ACC112 (cell line): ENCODE measurements around the gene AJAP1.

Experiments used
- H2AFZ ChIP-seq: fragments of 200-600 bp; sonication (generic); one replicate; pipeline ENCODE4 v1.6.0; 2017; ENCODE audit warnings: antibody characterized with exemption, low read length; ENCODE audit not compliant: unreplicated experiment
- H3K27ac ChIP-seq: fragments of 200-600 bp; sonication (generic); 2 replicates; pipeline ENCODE4 v1.5.1; 2014; ENCODE audit warnings: low read depth, mild to moderate bottlenecking, antibody characterized with exemption, low read length, moderate library complexity
- H3K27me3 ChIP-seq: fragments of 200-600 bp; sonication (generic); 2 replicates; pipeline ENCODE4 v1.6.1; 2014; ENCODE audit warnings: mild to moderate bottlenecking, antibody characterized with exemption, low read length, moderate library complexity, mixed read lengths; ENCODE audit not compliant: insufficient read depth
- H3K36me3 ChIP-seq: fragments of 200-600 bp; sonication (generic); 2 replicates; pipeline ENCODE4 v1.6.1; 2016; ENCODE audit warnings: mild to moderate bottlenecking, antibody characterized with exemption, low read length, moderate library complexity, mixed read lengths; ENCODE audit not compliant: insufficient read depth
- H3K4me1 ChIP-seq: fragments of 200-600 bp; sonication (generic); one replicate; pipeline ENCODE4 v1.6.1; 2016; ENCODE audit warnings: low read length, mixed read lengths; ENCODE audit not compliant: insufficient read depth, unreplicated experiment, control insufficient read depth
- H3K4me3 ChIP-seq: fragments of 200-600 bp; sonication (generic); 2 replicates; pipeline ENCODE4 v1.5.1; 2014; ENCODE audit warnings: mild to moderate bottlenecking, low read depth, low read length
- H3K79me2 ChIP-seq: fragments of 200-600 bp; sonication (generic); one replicate; pipeline ENCODE4 v1.6.0; 2016; ENCODE audit warnings: low read length; ENCODE audit not compliant: control insufficient read depth, unreplicated experiment, insufficient read depth

AJAP1 gene

GRCh38 chr1:4756851-4757580 lies 102.6 kb downstream of the AJAP1 start:
- H3K4me3 ChIP-seq, result no peak overlapping the region
- H2AFZ ChIP-seq, result no peak overlapping the region
- H3K4me1 ChIP-seq, result no peaks in the 10 kb centered on the region
- no peaks in the 10 kb centered on the region for H3K27me3 ChIP-seq
- H3K79me2 ChIP-seq, result no peaks in the 10 kb centered on the region
- no peaks in the 10 kb centered on the region for H3K36me3 ChIP-seq
- no peak overlapping the region for H3K27ac ChIP-seq

- H3K27ac ChIP-seq, result no peak overlapping the region
- no peaks in the 10 kb centered on the region for H3K79me2 ChIP-seq
- H3K4me3 ChIP-seq, result no peak overlapping the region
- H3K36me3 ChIP-seq, result no peaks in the 10 kb centered on the region
- H2AFZ ChIP-seq, result no peak overlapping the region
- H3K4me1 ChIP-seq, result no peaks in the 10 kb centered on the region
- no peaks in the 10 kb centered on the region for H3K27me3 ChIP-seq
These were observed 105.3 kb downstream of the AJAP1 start for GRCh38 chr1:4759671-4760070.

- no peaks in the 10 kb centered on the region for H3K36me3 ChIP-seq
- H3K27ac ChIP-seq, result no peak overlapping the region
- H3K79me2 ChIP-seq, result no peaks in the 10 kb centered on the region
- no peak overlapping the region for H2AFZ ChIP-seq
- no peaks in the 10 kb centered on the region for H3K4me1 ChIP-seq
- H3K27me3 ChIP-seq, result no peaks in the 10 kb centered on the region
- H3K4me3 ChIP-seq, result no peak overlapping the region
These were observed 105.7 kb downstream of the AJAP1 start for GRCh38 chr1:4760088-4760487.

GRCh38 chr1:4761324-4761723 lies 106.9 kb downstream of the AJAP1 start:
- H3K4me1 ChIP-seq, result no peaks in the 10 kb centered on the region
- H2AFZ ChIP-seq, result no peak overlapping the region
- H3K79me2 ChIP-seq, result no peaks in the 10 kb centered on the region
- H3K4me3 ChIP-seq, result no peak overlapping the region
- H3K27me3 ChIP-seq, result no peaks in the 10 kb centered on the region
- no peak overlapping the region for H3K27ac ChIP-seq
- H3K36me3 ChIP-seq, result no peaks in the 10 kb centered on the region

- Histone ChIP-seq H3K79me2 (no peaks in the 10 kb centered on the region), H3K36me3 (no peaks in the 10 kb centered on the region), H3K27me3 (no peaks in the 10 kb centered on the region), H3K27ac (no peak overlapping the region), H3K4me3 (no peak overlapping the region), H3K4me1 (no peaks in the 10 kb centered on the region), H2AFZ (no peak overlapping the region)
These were observed 107.7 kb downstream of the AJAP1 start for GRCh38 chr1:4762146-4762545.

GRCh38 chr1:4767308-4767707 lies 112.9 kb downstream of the AJAP1 start:
- no peaks in the 10 kb centered on the region for H3K4me1 ChIP-seq
- H3K27me3 ChIP-seq, result no peaks in the 10 kb centered on the region
- H3K79me2 ChIP-seq, result no peaks in the 10 kb centered on the region
- H3K36me3 ChIP-seq, result no peaks in the 10 kb centered on the region
- no peak overlapping the region for H3K4me3 ChIP-seq
- no peak overlapping the region for H3K27ac ChIP-seq
- H2AFZ ChIP-seq, result no peak overlapping the region

GRCh38 chr1:4768553-4768952 lies 114.1 kb downstream of the AJAP1 start:
- Histone ChIP-seq H3K4me1 (no peaks in the 10 kb centered on the region), H3K4me3 (no peak overlapping the region), H3K79me2 (no peaks in the 10 kb centered on the region), H2AFZ (no peak overlapping the region), H3K27ac (no peak overlapping the region), H3K27me3 (no peaks in the 10 kb centered on the region), H3K36me3 (no peaks in the 10 kb centered on the region)

- no peaks in the 10 kb centered on the region for H3K79me2 ChIP-seq
- no peak overlapping the region for H3K4me3 ChIP-seq
- H3K27me3 ChIP-seq, result no peaks in the 10 kb centered on the region
- H3K27ac ChIP-seq, result no peak overlapping the region
- H3K4me1 ChIP-seq, result no peaks in the 10 kb centered on the region
- no peaks in the 10 kb centered on the region for H3K36me3 ChIP-seq
- H2AFZ ChIP-seq, result no peak overlapping the region
These were observed 115.3 kb downstream of the AJAP1 start for GRCh38 chr1:4769516-4770280.

- Histone ChIP-seq H2AFZ (no peak overlapping the region), H3K27ac (no peak overlapping the region)
These were observed 116.3 kb downstream of the AJAP1 start for GRCh38 chr1:4770713-4771112.

GRCh38 chr1:4771267-4771666 lies 116.9 kb downstream of the AJAP1 start:
- H3K79me2 ChIP-seq, result no peaks in the 10 kb centered on the region
- H3K36me3 ChIP-seq, result no peaks in the 10 kb centered on the region
- no peak overlapping the region for H3K4me3 ChIP-seq
- H3K27me3 ChIP-seq, result no peaks in the 10 kb centered on the region
- no peak overlapping the region for H2AFZ ChIP-seq
- H3K27ac ChIP-seq, result no peak overlapping the region
- H3K4me1 ChIP-seq, result no peaks in the 10 kb centered on the region

More at GRCh38 chr1:4770713-4771112, 116.3 kb downstream of the AJAP1 start:
- Histone ChIP-seq H3K4me1 (no peaks in the 10 kb centered on the region), H3K36me3 (no peaks in the 10 kb centered on the region), H3K4me3 (no peak overlapping the region), H3K79me2 (no peaks in the 10 kb centered on the region), H3K27me3 (no peaks in the 10 kb centered on the region)

GRCh38 chr1:4771721-4772120 lies 117.3 kb downstream of the AJAP1 start:
- H3K27ac ChIP-seq, result no peak overlapping the region
- no peaks in the 10 kb centered on the region for H3K79me2 ChIP-seq
- no peak overlapping the region for H3K4me3 ChIP-seq
- no peaks in the 10 kb centered on the region for H3K36me3 ChIP-seq
- H3K27me3 ChIP-seq, result no peaks in the 10 kb centered on the region
- no peak overlapping the region for H2AFZ ChIP-seq
- no peaks in the 10 kb centered on the region for H3K4me1 ChIP-seq
